Skeletal muscle tissue (tissue), 4 donors: ENCODE measurements around the gene ASCL2. TPM values are rescaled to one million over a fixed set of nuclear protein-coding genes. Genes with fewer than 3 reads are reported as not detected.
"Not testable (repeated sequence)": the region's sequence is repeated elsewhere in the genome, so short reads cannot be mapped to it uniquely, and the experiment has no call there.

ENCODE experiments used
- H3K27ac ChIP-seq: one replicate; pipeline ENCODE4 v1.7.0; 2013; ENCODE audit warnings: mild to moderate bottlenecking, low read depth, low read length, inconsistent platforms
- H3K27me3 ChIP-seq, 3 donors: one replicate each; pipeline ENCODE4 v1.7.0; 2013; ENCODE audit warnings: low read length in 3 of 3; ENCODE audit not compliant: control insufficient read depth in 3 of 3, insufficient read depth in 3 of 3
- H3K36me3 ChIP-seq, 3 donors: one replicate each; pipeline ENCODE4 v1.7.0; 2013; ENCODE audit warnings: low read length in 3 of 3; ENCODE audit not compliant: control insufficient read depth in 3 of 3, insufficient read depth in 3 of 3
- H3K4me1 ChIP-seq, 3 donors: one replicate each; pipeline ENCODE4 v1.7.0; 2013; ENCODE audit warnings: low read length in 3 of 3, mild to moderate bottlenecking in 3 of 3; ENCODE audit not compliant: control insufficient read depth in 3 of 3, insufficient read depth in 3 of 3
- H3K4me3 ChIP-seq, 3 donors: one replicate each; pipeline ENCODE4 v1.7.0; 2013; ENCODE audit warnings: low read length in 3 of 3
- H3K9ac ChIP-seq, 3 donors: one replicate each; pipeline ENCODE4 v1.7.0; 2013; ENCODE audit warnings: low read length in 3 of 3, mild to moderate bottlenecking in 3 of 3, moderate library complexity in 2 of 3, low read depth in 1 of 3
- H3K9me3 ChIP-seq, 3 donors: one replicate each; pipeline ENCODE4 v1.7.0; 2013; ENCODE audit warnings: low read length in 3 of 3; ENCODE audit not compliant: control insufficient read depth in 3 of 3
- total RNA-seq: library from RNA; depleted of rRNA; stranded (reverse); fragments of >200 nt; gene quantifications from one replicate; pipeline ENCODE4 v1.2.3, GENCODE V29; 2014
- donor health status: Osteomylitis.

Gene ASCL2
- total RNA-seq, 1 donor from 2014 or later, result not detected

GRCh38 chr11:2287091-2287490, 16.7 kb upstream of the ASCL2 start:
- no peak overlapping the region for H3K27ac ChIP-seq
- H3K9me3 ChIP-seq, result no peaks in the 10 kb centered on the region
- no peak overlapping the region for H3K9ac ChIP-seq
- H3K4me1 ChIP-seq, result peaks cover 0 to 4% (median 0%) of the 10 kb centered on the region in 3 donors
- H3K4me3 ChIP-seq, result no peak overlapping the region
- peaks cover 27 to 36% (median 35%) of the 10 kb centered on the region in 3 donors for H3K27me3 ChIP-seq
- no peaks in the 10 kb centered on the region for H3K36me3 ChIP-seq

DNA sequence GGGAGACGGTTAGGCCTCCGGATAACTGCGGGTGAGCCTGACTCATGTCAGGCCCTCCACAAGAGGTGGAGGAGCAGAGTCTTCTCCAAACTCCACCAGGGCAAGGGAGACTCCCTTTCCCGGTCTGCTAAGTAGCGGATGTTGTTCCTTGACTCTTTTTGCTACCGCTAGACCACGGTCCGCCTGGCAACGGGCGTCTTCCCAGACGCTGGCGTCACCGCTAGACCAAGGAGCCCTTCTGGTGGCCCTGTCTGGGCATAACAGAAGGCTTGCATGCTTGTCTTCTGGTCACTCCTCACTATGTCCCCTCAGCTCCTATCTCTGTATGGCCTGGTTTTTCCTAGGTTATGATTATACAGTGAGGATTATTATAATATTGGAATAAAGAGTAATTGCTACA, 16.0 kb upstream of the ASCL2 start:
- not testable (repeated sequence) for H3K27ac ChIP-seq, H3K4me3 ChIP-seq, H3K9ac ChIP-seq, H3K9me3 ChIP-seq, H3K36me3 ChIP-seq, H3K4me1 ChIP-seq
- H3K27me3 ChIP-seq, result peaks cover 27 to 36% (median 35%) of the 10 kb centered on the region in 3 donors

DNA sequence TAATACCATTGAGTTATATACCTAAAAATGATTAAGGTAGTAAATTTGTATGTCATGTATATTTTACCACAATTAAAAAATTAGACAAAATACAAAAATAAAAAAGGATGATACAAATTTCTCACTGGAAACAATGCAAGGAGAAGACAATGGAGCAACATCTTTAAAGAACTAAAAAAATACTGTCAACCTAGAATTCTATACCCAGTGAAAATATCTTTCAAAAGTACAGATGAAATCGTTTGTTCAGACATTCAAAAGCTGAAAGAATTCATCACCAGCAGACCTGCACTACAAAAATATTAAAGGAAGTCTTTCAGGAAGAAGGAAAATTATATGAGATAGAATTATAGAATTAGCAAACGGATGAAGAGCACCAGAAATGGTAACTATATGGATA, 9.8 kb upstream of the ASCL2 start:
- Histone ChIP-seq H3K4me3 (no peak overlapping the region), H3K27ac (no peak overlapping the region), H3K9ac (no peak overlapping the region), H3K4me1 (no peaks in the 10 kb centered on the region), H3K36me3 (no peaks in the 10 kb centered on the region), H3K9me3 (no peaks in the 10 kb centered on the region), H3K27me3 (peaks cover 11 to 21% (median 12%) of the 10 kb centered on the region in 3 donors)

- H3K27me3 ChIP-seq, result peaks cover 20 to 32% (median 25%) of the 10 kb centered on the region in 3 donors
- H3K9me3 ChIP-seq, result no peaks in the 10 kb centered on the region
- no peak overlapping the region for H3K4me3 ChIP-seq
- no peaks in the 10 kb centered on the region for H3K36me3 ChIP-seq
- no peak overlapping the region for H3K9ac ChIP-seq
- no peaks in the 10 kb centered on the region for H3K4me1 ChIP-seq
- H3K27ac ChIP-seq, result no peak overlapping the region
Measured at GRCh38 chr11:2277933-2278523, 7.6 kb upstream of the ASCL2 start.

- H3K9ac ChIP-seq, result no peak overlapping the region
- H3K4me3 ChIP-seq, result no peak overlapping the region
- no peaks in the 10 kb centered on the region for H3K9me3 ChIP-seq
- H3K4me1 ChIP-seq, result no peaks in the 10 kb centered on the region
- H3K27me3 ChIP-seq, result peaks cover 31 to 40% (median 36%) of the 10 kb centered on the region in 3 donors
- no peaks in the 10 kb centered on the region for H3K36me3 ChIP-seq
- H3K27ac ChIP-seq, result no peak overlapping the region
Measured at GRCh38 chr11:2277008-2277346, 6.6 kb upstream of the ASCL2 start.

DNA sequence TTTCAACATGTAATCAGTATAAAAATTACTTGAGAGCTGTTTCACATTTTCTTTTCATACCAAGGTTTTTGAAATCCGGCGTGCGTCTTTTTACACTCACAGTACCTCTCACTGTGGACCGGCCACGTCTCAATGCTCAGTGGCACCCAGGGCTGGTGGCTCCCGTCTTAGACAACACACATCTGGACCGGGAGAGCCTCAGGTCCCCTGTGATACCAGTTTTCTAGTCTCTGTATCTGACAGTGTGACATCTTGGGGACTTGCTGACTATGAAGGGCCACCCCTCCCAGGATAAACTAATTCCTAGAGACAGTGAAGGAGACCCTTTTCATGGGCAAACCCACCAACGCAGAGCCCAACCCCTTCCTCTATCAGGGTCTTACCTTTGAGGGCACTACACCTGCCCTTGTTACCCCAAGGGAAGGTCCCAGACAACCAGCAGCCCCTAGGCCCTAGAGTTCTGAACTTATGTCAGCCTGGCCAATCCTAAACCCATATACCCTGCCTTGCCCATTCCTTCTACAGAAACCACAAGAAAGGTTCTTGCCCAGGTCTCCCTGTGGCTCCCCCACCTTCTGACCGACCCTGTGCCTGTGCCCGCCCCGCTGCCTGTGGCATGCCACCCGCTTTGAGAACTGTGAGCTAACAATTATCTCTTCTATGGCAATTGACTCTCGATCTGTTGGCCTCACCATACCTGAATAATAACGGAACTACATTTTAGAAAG, 6.1 kb upstream of the ASCL2 start:
- no peaks in the 10 kb centered on the region for H3K9me3 ChIP-seq
- H3K4me1 ChIP-seq, result no peaks in the 10 kb centered on the region
- H3K36me3 ChIP-seq, result no peaks in the 10 kb centered on the region
- no peak overlapping the region for H3K27ac ChIP-seq
- no peak overlapping the region for H3K4me3 ChIP-seq
- H3K9ac ChIP-seq, result no peak overlapping the region
- H3K27me3 ChIP-seq, result peaks cover 36 to 45% (median 41%) of the 10 kb centered on the region in 3 donors

DNA sequence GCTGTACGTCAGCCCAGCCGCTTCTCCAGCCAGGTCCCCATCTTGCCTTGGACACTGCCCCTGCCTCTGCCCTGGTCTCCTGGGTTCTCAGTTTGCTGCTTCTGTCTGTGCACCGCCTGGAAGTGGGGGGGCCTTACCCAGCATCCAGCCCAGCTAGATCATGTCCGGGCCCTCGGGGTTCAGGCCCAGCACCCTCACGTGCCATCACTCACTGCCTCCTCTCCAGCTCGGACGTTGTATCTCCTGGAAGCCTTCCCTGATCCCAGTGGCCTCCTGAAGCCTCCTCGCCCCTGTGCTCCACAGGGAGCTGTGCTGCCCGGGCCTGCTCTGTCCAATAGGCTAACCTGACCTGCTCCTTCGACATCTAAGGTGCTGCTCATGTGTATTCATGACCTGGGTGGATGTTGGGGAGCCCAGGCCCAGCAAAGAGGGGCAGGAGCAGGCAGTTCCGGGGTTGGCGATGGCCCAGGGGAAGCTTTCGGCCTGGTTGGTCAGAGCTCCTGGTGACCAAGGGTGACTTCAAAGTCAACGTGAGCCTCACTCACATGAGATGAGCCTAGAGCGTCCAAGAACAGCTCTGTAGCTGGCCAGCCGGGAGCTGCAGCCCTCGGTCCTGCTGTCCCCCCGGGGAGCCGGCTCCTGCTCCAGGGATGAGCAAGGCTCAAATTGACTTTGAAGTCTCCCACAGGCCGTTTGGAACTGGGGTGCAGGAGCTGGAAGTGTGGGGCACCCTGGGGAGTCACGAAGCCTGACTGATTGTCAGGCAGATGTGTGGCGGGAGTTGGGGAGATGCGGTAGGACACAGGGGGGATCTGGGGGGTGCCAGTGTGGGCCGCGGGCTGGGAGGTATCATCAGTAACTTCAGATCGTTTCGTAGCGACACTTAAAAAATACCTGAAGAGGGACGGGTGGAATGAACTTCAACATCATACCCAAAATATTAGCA, 5.2 kb upstream of the ASCL2 start:
- no peaks in the 10 kb centered on the region for H3K9me3 ChIP-seq
- no peak overlapping the region for H3K4me3 ChIP-seq
- H3K27ac ChIP-seq, result no peak overlapping the region
- H3K9ac ChIP-seq, result no peak overlapping the region
- peaks cover 41 to 52% (median 50%) of the 10 kb centered on the region in 3 donors for H3K27me3 ChIP-seq
- H3K36me3 ChIP-seq, result no peaks in the 10 kb centered on the region
- no peaks in the 10 kb centered on the region for H3K4me1 ChIP-seq

GRCh38 chr11:2273771-2274170, 3.4 kb upstream of the ASCL2 start:
- no peak overlapping the region for H3K4me3 ChIP-seq
- H3K9ac ChIP-seq, result no peak overlapping the region
- H3K27ac ChIP-seq, result no peak overlapping the region
- H3K4me1 ChIP-seq, result no peaks in the 10 kb centered on the region
- H3K36me3 ChIP-seq, result no peaks in the 10 kb centered on the region
- peaks cover 47 to 69% (median 65%) of the 10 kb centered on the region in 3 donors for H3K27me3 ChIP-seq
- H3K9me3 ChIP-seq, result no peaks in the 10 kb centered on the region

DNA sequence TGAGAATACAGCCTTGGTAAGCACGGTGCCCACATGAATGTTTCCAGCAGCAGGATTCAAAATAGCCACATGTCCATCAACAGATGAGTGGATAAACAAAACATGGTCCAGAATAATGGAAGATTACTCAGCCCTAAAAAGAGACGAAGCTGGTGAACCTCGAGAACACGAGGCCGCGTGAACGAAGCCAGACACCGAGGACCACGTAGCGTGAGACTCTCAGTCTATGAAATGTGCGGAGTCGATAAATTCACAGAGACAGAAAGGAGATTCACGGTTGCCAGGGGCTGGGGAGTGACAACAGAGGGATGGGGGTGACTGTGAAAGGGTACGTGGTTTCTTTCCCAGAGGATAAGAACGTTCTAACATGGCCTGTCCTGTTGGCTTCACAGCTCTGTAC, 2.9 kb upstream of the ASCL2 start:
- Histone ChIP-seq H3K27ac (no peak overlapping the region), H3K9ac (no peak overlapping the region), H3K36me3 (no peaks in the 10 kb centered on the region), H3K9me3 (no peaks in the 10 kb centered on the region), H3K4me1 (no peaks in the 10 kb centered on the region), H3K4me3 (no peak overlapping the region), H3K27me3 (peaks cover 49 to 73% (median 70%) of the 10 kb centered on the region in 3 donors)

- no peaks in the 10 kb centered on the region for H3K4me1 ChIP-seq
- peaks cover 53 to 77% (median 74%) of the 10 kb centered on the region in 3 donors for H3K27me3 ChIP-seq
- no peak overlapping the region for H3K9ac ChIP-seq
- no peaks in the 10 kb centered on the region for H3K9me3 ChIP-seq
- H3K4me3 ChIP-seq, result no peak overlapping the region
- no peaks in the 10 kb centered on the region for H3K36me3 ChIP-seq
- no peak overlapping the region for H3K27ac ChIP-seq
Measured at GRCh38 chr11:2272946-2273280, 2.5 kb upstream of the ASCL2 start.
